Esophagus squamous epithelium (tissue), 5 donors: ENCODE measurements around the gene BATF. TPM values are rescaled to one million over a fixed set of nuclear protein-coding genes. Genes with fewer than 3 reads are reported as not detected.

Experiments used
- DNase-seq: peaks from one replicate; lab custom pipeline; 2025; lab: John Stamatoyannopoulos, UW
- H3K27ac ChIP-seq, 4 donors: fragments of 200-600 bp; sonication (generic); one replicate each; pipeline ENCODE4 v1.5.1; 2016 to 2019; ENCODE audit warnings: mild to moderate bottlenecking in 1 of 4
- H3K27me3 ChIP-seq, 4 donors: fragments of 200-600 bp; sonication (generic); 1 replicate in 3 of 4; 2 replicates in 1 of 4; pipeline versions ENCODE4 v1.5.1 to v1.6.0; 2017 to 2021; ENCODE audit warnings: antibody characterized with exemption in 1 of 4
- H3K36me3 ChIP-seq, 3 donors: fragments of 200-600 bp; sonication (generic); one replicate each; pipeline ENCODE4 v1.5.1; 2016 to 2019
- H3K4me1 ChIP-seq, 3 donors: fragments of 200-600 bp; sonication (generic); one replicate each; pipeline ENCODE4 v1.5.1; 2017 to 2019
- H3K4me3 ChIP-seq, 4 donors: fragments of 200-600 bp; sonication (generic); 1 replicate in 3 of 4; 2 replicates in 1 of 4; pipeline ENCODE4 v1.5.1; 2016 to 2019; ENCODE audit warnings: mild to moderate bottlenecking in 2 of 4, moderate library complexity in 1 of 4
- H3K9me3 ChIP-seq, 3 donors: fragments of 200-600 bp; sonication (generic); one replicate each; pipeline ENCODE4 v1.5.1; 2016 to 2019
- CTCF ChIP-seq, 6 experiments: fragments of 450-650 bp in 4 of 6; fragments of 200-600 bp in 2 of 6; sonication (generic) in 2 of 6; IDR thresholded peaks; one replicate each; pipeline ENCODE4 v1.5.1; 2016 to 2019; ENCODE audit warnings: antibody characterized with exemption in 6 of 6, mild to moderate bottlenecking in 4 of 6, moderate library complexity in 4 of 6
- POLR2A ChIP-seq, 4 donors: fragments of 450-650 bp; IDR thresholded peaks; one replicate each; pipeline ENCODE4 v1.6.1; 2017; ENCODE audit warnings: antibody characterized with exemption in 4 of 4, mild to moderate bottlenecking in 4 of 4, moderate library complexity in 3 of 4
- WGBS, 2 donors: methylation state at CpG; one replicate each; pipeline ENCODE4 v1.1.5; 2018; 5-methylcytosine and 5-hydroxymethylcytosine counted together
- intact Hi-C: fragments of 100-400 bp; cut with DNase I; formaldehyde crosslinking; loops from one replicate; pipeline ENCODE4 v1.15.0; 2022
- total RNA-seq, 4 donors: library from RNA; depleted of rRNA; stranded (reverse); fragments of >200 nt; gene quantifications; one replicate each; pipeline ENCODE4 v1.1.0, GENCODE V29; 2016
- donor health status: DM: yes; HTN: yes; CAD: no.

BATF gene
- total RNA-seq, 4 donors from 2014 or later: 1.7 to 14.5 (median 6.8) TPM

- TF ChIP-seq POLR2A (IDR thresholded peaks at IDR 0.05) (no peak), CTCF (IDR thresholded peaks at IDR 0.05) (no peak)
- 95 to 97% methylated on average over 3 of the region's 3 CpGs for WGBS, 2 donors
- Histone ChIP-seq H3K27ac (no peak overlapping the region), H3K9me3 (no peaks in the 10 kb centered on the region), H3K4me3 (peak overlapping the region in 3 of 4 donors; percentile 54 to 71 (median 65)), H3K36me3 (no peaks in the 10 kb centered on the region), H3K27me3 (no peaks in the 10 kb centered on the region), H3K4me1 (peaks cover 18 to 37% (median 19%) of the 10 kb centered on the region in 3 donors)
- intact Hi-C loops: loop anchor here (2.0 kb wide), 1 partner anchor 75 kb away; no protein-coding TSS in a partner anchor
- DNase-seq: no peak
Observed at GRCh38 chr14:75579882-75580281, 57.6 kb downstream of the BATF start.

- DNase-seq: no peak
- no peaks in the 10 kb centered on the region for H3K27me3 ChIP-seq
- intact Hi-C loops: no loop called here
Observed at GRCh38 chr14:75587388-75587787, 65.1 kb downstream of the BATF start.

GRCh38 chr14:75589931-75590330 lies 67.7 kb downstream of the BATF start:
- no peaks in the 10 kb centered on the region for H3K4me1 ChIP-seq
- WGBS, 2 donors: 86 to 88% methylated on average over 5 to 6 of the region's 6 CpGs

More at GRCh38 chr14:75587388-75587787, 65.1 kb downstream of the BATF start:
- H3K9me3 ChIP-seq: no peaks in the 10 kb centered on the region
- H3K4me1 ChIP-seq: no peaks in the 10 kb centered on the region
- H3K4me3 ChIP-seq: no peak overlapping the region
- TF ChIP-seq CTCF (IDR thresholded peaks at IDR 0.05) (no peak), POLR2A (IDR thresholded peaks at IDR 0.05) (no peak)
- H3K27ac ChIP-seq: no peak overlapping the region
- H3K36me3 ChIP-seq: no peaks in the 10 kb centered on the region

GRCh38 chr14:75591331-75591946 lies 69.2 kb downstream of the BATF start:
- no peaks in the 10 kb centered on the region for H3K4me1 ChIP-seq
- no peak for DNase-seq
- no peaks in the 10 kb centered on the region for H3K36me3 ChIP-seq
- intact Hi-C loops: no loop called here
- no peak overlapping the region for H3K27ac ChIP-seq
- no peaks in the 10 kb centered on the region for H3K27me3 ChIP-seq
- WGBS, 2 donors: 94 to 100% methylated on average over 1 of the region's 1 CpG
- TF ChIP-seq POLR2A (IDR thresholded peaks at IDR 0.05) (no peak), CTCF (IDR thresholded peaks at IDR 0.05) (no peak)
- no peak overlapping the region for H3K4me3 ChIP-seq
- H3K9me3 ChIP-seq: no peaks in the 10 kb centered on the region

More at GRCh38 chr14:75589931-75590330, 67.7 kb downstream of the BATF start:
- Histone ChIP-seq H3K27ac (no peak overlapping the region), H3K4me3 (no peak overlapping the region), H3K36me3 (no peaks in the 10 kb centered on the region), H3K27me3 (no peaks in the 10 kb centered on the region), H3K9me3 (no peaks in the 10 kb centered on the region)
- intact Hi-C loops: no loop called here
- TF ChIP-seq CTCF (IDR thresholded peaks at IDR 0.05) (no peak), POLR2A (IDR thresholded peaks at IDR 0.05) (no peak)
- DNase-seq: no peak

- Histone ChIP-seq H3K27me3 (no peaks in the 10 kb centered on the region), H3K27ac (no peak overlapping the region), H3K9me3 (no peaks in the 10 kb centered on the region), H3K36me3 (no peaks in the 10 kb centered on the region), H3K4me3 (no peak overlapping the region), H3K4me1 (no peaks in the 10 kb centered on the region)
- TF ChIP-seq POLR2A (IDR thresholded peaks at IDR 0.05) (no peak), CTCF (IDR thresholded peaks at IDR 0.05) (no peak)
- no peak for DNase-seq
- intact Hi-C loops: no loop called here
Observed at GRCh38 chr14:75591987-75592575, 69.8 kb downstream of the BATF start.
